ENCODE measurements around the gene RNF213. TPM values are rescaled to one million over a fixed set of nuclear protein-coding genes. Genes with fewer than 3 reads are reported as not detected.

RNF213 gene
- total and polyA plus RNA-seq, 7 donors, result 7.8 to 138 (median 50.4) TPM

DNA sequence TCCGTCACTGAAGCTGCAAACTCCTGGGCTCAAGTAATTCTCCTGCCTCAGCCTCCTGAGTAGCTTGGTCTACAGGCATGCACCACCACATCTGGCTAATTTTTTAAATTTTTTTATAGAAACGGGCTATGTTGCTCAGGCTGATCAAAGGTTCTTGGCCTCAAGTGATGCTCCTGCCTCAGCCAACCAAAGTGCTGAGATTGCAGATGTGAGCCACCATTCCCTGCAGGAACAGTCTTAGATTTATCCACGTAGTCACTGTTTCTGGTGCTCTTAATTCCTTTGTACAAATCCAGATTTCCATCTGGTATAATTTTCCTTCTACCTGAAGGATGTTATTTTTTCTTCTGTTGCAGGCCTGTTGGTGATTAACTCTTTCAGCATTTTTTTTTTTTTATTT lies 27.4 kb upstream of the RNF213 start:
- no peaks in the 10 kb centered on the region for H3K27me3 ChIP-seq
- TF ChIP-seq EP300 (IDR thresholded peaks at IDR 0.05), result no peak
- no peak for TF ChIP-seq POLR2AphosphoS5 (IDR thresholded peaks at IDR 0.05)
- TF ChIP-seq POLR2A (IDR thresholded peaks at IDR 0.05), result no peak
- TF ChIP-seq, protein P1, sequence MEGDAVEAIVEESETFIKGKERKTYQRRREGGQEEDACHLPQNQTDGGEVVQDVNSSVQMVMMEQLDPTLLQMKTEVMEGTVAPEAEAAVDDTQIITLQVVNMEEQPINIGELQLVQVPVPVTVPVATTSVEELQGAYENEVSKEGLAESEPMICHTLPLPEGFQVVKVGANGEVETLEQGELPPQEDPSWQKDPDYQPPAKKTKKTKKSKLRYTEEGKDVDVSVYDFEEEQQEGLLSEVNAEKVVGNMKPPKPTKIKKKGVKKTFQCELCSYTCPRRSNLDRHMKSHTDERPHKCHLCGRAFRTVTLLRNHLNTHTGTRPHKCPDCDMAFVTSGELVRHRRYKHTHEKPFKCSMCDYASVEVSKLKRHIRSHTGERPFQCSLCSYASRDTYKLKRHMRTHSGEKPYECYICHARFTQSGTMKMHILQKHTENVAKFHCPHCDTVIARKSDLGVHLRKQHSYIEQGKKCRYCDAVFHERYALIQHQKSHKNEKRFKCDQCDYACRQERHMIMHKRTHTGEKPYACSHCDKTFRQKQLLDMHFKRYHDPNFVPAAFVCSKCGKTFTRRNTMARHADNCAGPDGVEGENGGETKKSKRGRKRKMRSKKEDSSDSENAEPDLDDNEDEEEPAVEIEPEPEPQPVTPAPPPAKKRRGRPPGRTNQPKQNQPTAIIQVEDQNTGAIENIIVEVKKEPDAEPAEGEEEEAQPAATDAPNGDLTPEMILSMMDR (IDR thresholded peaks at IDR 0.05), result no peak
- intact Hi-C loops (cut with DNase I), result no loop called here
- no peaks in the 10 kb centered on the region for H3K4me1 ChIP-seq
- WGBS, 2 donors, result 93 to 97% methylated on average over 3 of the region's 3 CpGs
- peaks cover 19 to 88% (median 27%) of the 10 kb centered on the region in 4 donors for H3K36me3 ChIP-seq
- no peak overlapping the region for H3K27ac ChIP-seq
- H3K9me3 ChIP-seq, result peaks cover 0 to 13% (median 8%) of the 10 kb centered on the region in 4 donors
- DNase-seq, result no peak
- no peak overlapping the region for H3K4me3 ChIP-seq

DNA sequence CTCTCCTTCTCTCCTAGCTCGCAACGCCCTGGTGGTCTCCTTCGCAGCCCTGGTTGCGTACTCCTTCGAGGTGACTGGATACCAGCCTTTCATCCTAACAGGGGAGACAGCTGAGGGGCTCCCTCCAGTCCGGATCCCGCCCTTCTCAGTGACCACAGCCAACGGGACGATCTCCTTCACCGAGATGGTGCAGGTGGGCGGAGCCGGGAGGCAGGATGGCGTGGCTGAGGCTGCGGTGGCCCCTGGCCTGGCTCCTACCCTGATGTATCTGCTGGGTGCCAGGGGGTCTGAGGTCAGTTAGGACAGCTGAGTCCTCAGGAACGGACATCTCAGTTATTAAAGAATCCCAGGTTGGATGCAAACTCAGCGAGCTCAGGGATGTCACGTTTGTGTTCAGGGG lies 23.7 kb upstream of the RNF213 start:
- Histone ChIP-seq H3K27me3 (no peaks in the 10 kb centered on the region), H3K4me1 (no peaks in the 10 kb centered on the region), H3K9me3 (peaks cover 0 to 12% (median 8%) of the 10 kb centered on the region in 4 donors), H3K4me3 (no peak overlapping the region), H3K27ac (no peak overlapping the region), H3K36me3 (peaks cover 20 to 88% (median 27%) of the 10 kb centered on the region in 4 donors)
- TF ChIP-seq POLR2A (IDR thresholded peaks at IDR 0.05) (no peak), EP300 (IDR thresholded peaks at IDR 0.05) (no peak), POLR2AphosphoS5 (IDR thresholded peaks at IDR 0.05) (no peak)
- TF ChIP-seq, protein P1 (IDR thresholded peaks at IDR 0.05), result no peak
- no peak for DNase-seq
- intact Hi-C loops (cut with DNase I), result no loop called here
- 88 to 90% methylated on average over 17 of the region's 17 CpGs for WGBS, 2 donors

- Histone ChIP-seq H3K4me3 (no peak overlapping the region), H3K27me3 (no peaks in the 10 kb centered on the region), H3K9me3 (peaks cover 0 to 7% (median 6%) of the 10 kb centered on the region in 4 donors), H3K27ac (no peak overlapping the region), H3K36me3 (peaks cover 24 to 88% (median 29%) of the 10 kb centered on the region in 4 donors), H3K4me1 (no peaks in the 10 kb centered on the region)
- intact Hi-C loops (cut with DNase I), result no loop called here
- TF ChIP-seq EP300 (IDR thresholded peaks at IDR 0.05) (no peak), POLR2AphosphoS5 (IDR thresholded peaks at IDR 0.05) (no peak), POLR2A (IDR thresholded peaks at IDR 0.05) (no peak)
- TF ChIP-seq, protein P1 (IDR thresholded peaks at IDR 0.05), result no peak
- 95 to 98% methylated on average over 10 of the region's 10 CpGs for WGBS, 2 donors
- DNase-seq, result no peak
Measured at GRCh38 chr17:80237386-80237785, 23.3 kb upstream of the RNF213 start.

GRCh38 chr17:80242505-80242904 lies 18.1 kb upstream of the RNF213 start:
- peaks cover 21 to 86% (median 31%) of the 10 kb centered on the region in 4 donors for H3K36me3 ChIP-seq
- TF ChIP-seq EP300 (IDR thresholded peaks at IDR 0.05), result no peak
- TF ChIP-seq POLR2AphosphoS5 (IDR thresholded peaks at IDR 0.05), result no peak
- TF ChIP-seq, protein P1 (IDR thresholded peaks at IDR 0.05), result no peak
- TF ChIP-seq POLR2A (IDR thresholded peaks at IDR 0.05), result no peak
- H3K27me3 ChIP-seq, result no peaks in the 10 kb centered on the region
- H3K4me3 ChIP-seq, result no peak overlapping the region
- H3K9me3 ChIP-seq, result no peaks in the 10 kb centered on the region
- intact Hi-C loops (cut with DNase I), result no loop called here
- no peak overlapping the region for H3K27ac ChIP-seq
- WGBS, 2 donors, result 82 to 87% methylated on average over 14 of the region's 14 CpGs
- DNase-seq, result no peak
- no peaks in the 10 kb centered on the region for H3K4me1 ChIP-seq
